GM19240 (cell line): Measurements from ENCODE around the gene MC2R.
A peak's percentile ranks its signal among the peaks of the same experiment; 100 is the strongest.
"Not testable (repeated sequence)": the region's sequence is repeated elsewhere in the genome, so short reads cannot be mapped to it uniquely, and the experiment has no call there.

Experiments
- DNase-seq: peaks from one replicate; pipeline ENCODE4 v3.0.0; 2011; ENCODE audit warnings: low spot score; ENCODE audit not compliant: insufficient read length

MC2R gene

GRCh38 chr18:13893418-13893760 lies 21.9 kb downstream of the MC2R start:
- DNase-seq = peak; percentile 61

DNA sequence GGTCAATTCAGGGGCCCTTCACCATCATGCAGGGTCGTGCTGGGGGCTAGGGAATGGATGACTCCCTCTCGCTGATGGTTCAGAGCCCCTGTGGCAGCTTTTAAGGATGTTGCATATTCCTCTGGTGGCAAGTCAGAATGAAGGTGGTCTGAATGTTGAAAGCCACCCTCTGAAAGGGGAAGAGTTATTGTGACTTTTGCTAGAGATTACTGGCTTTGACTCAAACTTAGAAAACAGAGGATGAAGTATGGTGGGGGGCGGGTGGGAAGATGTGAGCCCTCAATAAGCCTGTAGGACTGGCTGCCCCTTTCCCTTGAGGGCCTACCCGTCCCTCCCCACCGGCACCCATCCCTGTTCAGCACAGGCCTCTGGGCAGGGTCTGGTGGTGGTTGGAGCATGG lies 23.2 kb downstream of the MC2R start:
- DNase-seq = no peak

- no peak for DNase-seq
Measured at GRCh38 chr18:13890761-13891361, 24.5 kb downstream of the MC2R start.

- DNase-seq = no peak
Measured at GRCh38 chr18:13889671-13890070, 25.7 kb downstream of the MC2R start.

DNA sequence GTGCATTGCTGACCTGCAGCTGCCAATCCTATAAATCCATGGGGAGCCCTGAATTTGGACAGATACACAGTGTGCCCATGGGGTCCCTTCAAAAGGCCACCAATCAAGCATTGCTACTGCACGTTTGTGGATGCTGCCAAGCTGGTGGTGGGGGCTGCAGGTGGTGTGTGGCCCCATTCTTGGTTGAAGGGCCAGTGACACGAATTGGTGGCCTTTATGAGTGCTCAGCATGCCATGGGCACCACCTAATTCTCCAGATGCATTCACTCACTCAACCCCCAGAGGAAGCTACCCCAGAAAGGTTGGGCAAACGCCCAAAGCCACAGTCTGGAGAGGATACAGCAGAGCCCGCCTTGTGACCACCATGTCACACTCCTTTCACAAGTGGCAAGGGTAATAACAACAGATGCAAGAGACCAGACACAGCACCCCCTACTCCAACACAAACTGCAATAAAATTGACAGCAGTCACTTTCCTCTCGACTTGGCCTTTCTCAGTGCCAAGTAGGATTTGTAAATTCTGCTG lies 27.1 kb downstream of the MC2R start:
- DNase-seq = no peak

DNA sequence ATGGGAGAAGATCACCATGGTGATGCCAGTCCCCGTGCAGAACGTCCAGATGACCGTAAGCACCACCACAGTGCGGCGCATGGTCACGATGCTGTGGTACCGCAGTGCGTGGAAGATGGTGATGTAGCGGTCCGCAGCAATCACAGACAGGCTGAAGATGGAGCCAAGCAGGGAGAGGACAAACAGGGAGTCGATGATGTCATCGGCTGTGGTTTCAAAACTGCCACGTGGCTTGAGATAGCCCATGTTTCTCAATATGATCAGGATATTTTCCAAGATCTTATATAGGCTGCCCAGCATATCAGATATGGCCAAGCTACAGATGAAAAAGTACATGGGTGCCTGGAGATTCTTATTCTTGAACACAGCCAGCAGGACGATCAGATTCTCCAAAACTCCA lies 30.3 kb downstream of the MC2R start:
- no peak for DNase-seq

GRCh38 chr18:13879937-13880336 lies 35.4 kb downstream of the MC2R start:
- DNase-seq = no peak

DNA sequence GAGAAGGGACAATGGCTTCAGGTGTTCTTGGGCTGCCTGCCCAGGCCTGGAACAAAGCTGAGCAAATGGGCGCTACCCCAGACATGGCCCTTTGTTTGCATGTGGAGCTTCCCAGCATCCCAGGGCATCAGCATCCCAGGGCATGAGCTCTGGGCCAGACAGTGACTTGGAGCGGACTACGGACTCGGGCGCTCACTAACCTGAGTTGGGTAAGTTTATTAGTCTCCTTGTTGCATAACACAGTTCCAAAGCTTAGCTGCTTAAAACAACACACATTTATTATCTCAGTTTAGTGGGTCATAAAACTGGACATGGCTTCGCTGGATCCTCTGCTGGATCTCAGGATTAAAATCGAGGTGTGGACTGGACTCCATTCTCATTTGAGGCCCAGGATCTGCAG lies 35.8 kb downstream of the MC2R start:
- DNase-seq = no peak

GRCh38 chr18:13878857-13879256 lies 36.5 kb downstream of the MC2R start:
- DNase-seq = no peak

DNA sequence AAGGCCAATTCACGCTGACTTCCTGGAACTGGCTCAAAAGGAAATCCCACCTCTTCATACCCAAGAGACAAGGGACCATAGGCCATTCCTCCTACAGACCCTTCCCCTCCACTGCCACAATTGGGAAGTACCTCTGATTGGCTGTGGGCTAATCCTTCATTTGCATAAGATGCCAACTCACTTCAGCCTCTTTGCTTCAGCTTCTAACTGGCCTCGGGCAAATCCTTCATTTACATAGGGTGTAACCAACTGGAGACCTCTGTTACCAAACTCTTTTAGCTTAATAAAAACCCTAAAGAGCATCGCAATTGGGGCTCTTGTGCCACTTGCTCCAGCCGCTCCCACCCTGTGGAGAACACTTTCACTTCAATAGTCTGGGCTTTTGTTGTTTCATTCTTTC lies 38.2 kb downstream of the MC2R start:
- DNase-seq = no peak

- no peak for DNase-seq
Measured at GRCh38 chr18:13874558-13874957, 40.8 kb downstream of the MC2R start.

DNA sequence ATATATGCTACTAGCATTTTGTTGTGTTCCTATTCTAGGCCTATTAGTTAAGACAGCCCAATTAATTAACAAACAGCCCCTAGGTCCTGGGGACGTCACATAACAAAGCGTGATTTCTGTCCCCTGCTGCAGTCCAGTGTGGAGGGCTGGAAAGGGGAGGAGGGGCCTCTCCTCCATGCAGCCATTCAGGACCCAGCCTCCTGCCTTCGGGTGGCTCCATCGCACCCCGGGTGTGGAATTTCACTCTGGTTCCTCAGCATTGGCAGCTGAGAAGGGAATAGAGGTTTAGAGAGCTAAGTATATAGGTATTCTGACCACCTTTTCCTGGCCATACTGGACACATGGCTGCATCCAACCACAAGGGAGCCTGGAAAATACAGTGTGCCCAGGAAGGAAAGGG lies 42.4 kb downstream of the MC2R start:
- no peak for DNase-seq

DNA sequence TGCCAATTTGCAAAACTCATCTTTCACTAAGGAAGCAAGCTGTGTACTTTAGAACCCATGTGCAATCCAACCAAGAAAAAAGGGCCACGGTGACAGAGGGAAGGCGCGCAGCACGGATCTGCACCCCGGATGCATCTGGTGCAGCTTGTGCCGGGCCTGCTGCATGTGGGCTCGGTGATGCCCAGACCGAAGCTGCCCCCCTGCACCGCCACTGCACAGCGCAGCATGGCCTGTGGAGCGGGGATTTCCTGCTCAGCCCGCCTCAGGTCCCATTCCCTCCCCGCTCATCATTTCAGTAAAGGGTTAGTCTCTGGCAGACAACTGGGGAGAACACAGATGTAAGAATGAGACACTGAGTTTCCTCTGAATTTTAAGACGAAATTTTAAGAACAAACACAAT lies 43.0 kb downstream of the MC2R start:
- DNase-seq = no peak

DNA sequence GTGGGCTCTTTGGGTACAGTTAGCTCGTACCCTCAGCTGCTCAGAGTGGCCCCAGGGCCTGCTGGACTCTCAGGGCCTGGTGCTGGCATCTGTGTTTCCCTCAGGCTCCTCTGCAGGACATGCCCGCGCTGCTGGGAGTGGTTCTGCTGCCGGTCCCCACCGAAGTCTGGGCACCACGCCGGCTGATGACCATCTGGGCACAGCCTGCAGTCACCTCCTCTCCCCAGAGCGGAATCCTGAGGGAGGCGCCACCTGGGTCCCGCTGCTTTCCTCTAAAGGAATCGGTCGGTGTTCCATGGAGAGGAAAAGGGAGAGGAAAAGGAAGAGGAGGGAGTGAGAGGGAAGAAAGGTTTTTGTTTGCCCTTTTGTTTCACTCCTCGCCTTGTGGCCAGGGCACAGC lies 43.6 kb downstream of the MC2R start:
- DNase-seq = no peak

DNA sequence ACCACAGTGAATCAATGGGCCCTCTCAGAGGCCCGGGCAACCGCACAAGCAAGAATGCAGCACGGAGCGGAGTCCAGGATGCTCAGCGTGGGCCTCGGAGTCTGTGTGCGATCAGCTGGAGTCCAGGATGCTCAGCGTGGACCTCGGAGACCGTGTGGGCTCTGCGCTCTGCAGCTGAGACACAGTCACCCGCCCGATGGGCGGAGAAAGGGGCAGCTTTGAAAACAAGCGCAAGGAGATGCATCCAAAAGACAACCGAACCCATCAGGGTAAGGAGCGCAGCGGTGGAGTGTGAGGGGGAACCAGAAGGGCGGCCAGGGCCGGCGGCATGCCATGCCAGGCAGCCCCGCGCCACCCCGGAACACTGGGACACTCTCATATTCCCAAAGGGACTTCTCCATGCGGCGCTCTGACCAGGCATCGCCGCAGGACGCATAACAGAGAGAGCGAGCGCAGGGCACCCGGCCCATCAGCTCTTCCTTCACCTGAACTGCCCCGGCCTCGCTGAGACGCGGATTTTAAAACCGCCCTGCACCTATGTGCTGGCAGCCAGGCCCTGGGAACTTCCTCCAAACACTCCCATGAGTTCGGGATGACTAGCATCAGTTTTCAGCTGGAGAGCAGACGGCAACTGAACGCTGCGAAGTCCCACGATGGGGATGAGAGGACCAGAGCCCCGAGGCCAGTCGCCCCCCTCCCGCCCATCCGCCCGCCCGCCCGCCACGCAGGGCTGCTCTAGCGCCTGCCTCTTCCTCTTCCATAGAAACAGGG lies 46.6 kb downstream of the MC2R start:
- no peak for DNase-seq

GRCh38 chr18:13862898-13863297 lies 52.4 kb downstream of the MC2R start:
- not testable (repeated sequence) for DNase-seq

- DNase-seq = no peak
Measured at GRCh38 chr18:13849791-13850190, 65.5 kb downstream of the MC2R start.

- no peak for DNase-seq
Measured at GRCh38 chr18:13836559-13836958, 78.8 kb downstream of the MC2R start.

GRCh38 chr18:13835202-13835601 lies 80.1 kb downstream of the MC2R start:
- DNase-seq = no peak

DNA sequence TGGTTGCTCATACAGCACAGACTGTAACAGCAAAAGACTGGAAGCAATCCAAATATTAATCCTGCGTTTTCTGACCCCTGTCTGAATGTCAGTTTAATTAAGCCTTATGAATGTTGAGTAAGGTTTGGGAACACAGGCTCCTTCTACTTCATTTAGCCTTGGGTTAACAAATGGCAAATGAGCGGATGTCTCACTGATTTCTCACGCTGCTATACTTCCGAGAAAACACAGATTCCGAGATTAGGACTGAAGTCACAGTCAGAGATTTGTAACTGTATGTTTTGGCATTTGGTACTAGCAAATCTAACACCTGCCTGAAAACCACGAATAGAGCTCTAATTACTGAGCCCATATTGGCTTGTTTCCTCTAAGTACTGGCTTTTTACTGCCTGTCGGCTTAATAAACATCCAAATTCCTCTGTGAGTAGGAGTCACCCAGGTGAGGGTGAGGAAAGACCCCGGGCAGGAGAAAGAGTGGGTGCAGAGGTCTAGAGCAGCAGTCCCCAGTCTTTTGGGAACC lies 80.8 kb downstream of the MC2R start:
- no peak for DNase-seq
